CD4-positive, alpha-beta T cell treated with Interleukin-6 at 100 ng/mL for 8 hours (primary cell): ENCODE results near the gene BBS1.
"Not testable (repeated sequence)": the region's sequence is repeated elsewhere in the genome, so short reads cannot be mapped to it uniquely, and the experiment has no call there.

ENCODE experiments used
- DNase-seq: peaks from one replicate; pipeline ENCODE4 v3.0.0-alpha.2; 2020; ENCODE audit warnings: mixed read lengths, low spot score

BBS1 gene

GRCh38 chr11:66524304-66525040, 14.0 kb downstream of the BBS1 start:
- no peak for DNase-seq

- no peak for DNase-seq
These were observed 18.6 kb downstream of the BBS1 start for GRCh38 chr11:66529069-66529468.

GRCh38 chr11:66529655-66530054, 19.2 kb downstream of the BBS1 start:
- DNase-seq: no peak

GRCh38 chr11:66530927-66531709, 20.7 kb downstream of the BBS1 start:
- DNase-seq: no peak

- DNase-seq: no peak
These were observed 21.4 kb downstream of the BBS1 start for GRCh38 chr11:66531841-66532240.

- DNase-seq: no peak
These were observed 22.3 kb downstream of the BBS1 start for GRCh38 chr11:66532784-66533183.

- DNase-seq: no peak
These were observed 28.9 kb downstream of the BBS1 start for GRCh38 chr11:66539170-66539869.

- DNase-seq: no peak
These were observed 29.4 kb downstream of the BBS1 start for GRCh38 chr11:66539870-66540213.

GRCh38 chr11:66540598-66540997, 30.2 kb downstream of the BBS1 start:
- not testable (repeated sequence) for DNase-seq

- DNase-seq: no peak
These were observed 31.5 kb downstream of the BBS1 start for GRCh38 chr11:66541892-66542291.

- no peak for DNase-seq
These were observed 31.9 kb downstream of the BBS1 start for GRCh38 chr11:66542362-66542761.

GRCh38 chr11:66543263-66544107, 33.0 kb downstream of the BBS1 start:
- peak; percentile 74 for DNase-seq

GRCh38 chr11:66544952-66545351, 34.5 kb downstream of the BBS1 start:
- not testable (repeated sequence) for DNase-seq

GRCh38 chr11:66545701-66546367, 35.4 kb downstream of the BBS1 start, which contains the start of gene ZDHHC24:
TSS of gene ZDHHC24 (minus strand) at chr11:66546048. CDS start at chr11:66546003, 45 bp downstream.
- DNase-seq: peak; percentile 83

GRCh38 chr11:66546368-66546965, 36.0 kb downstream of the BBS1 start, which contains the start of gene ACTN3:
TSS of gene ACTN3 (plus strand) at chr11:66546903. CDS start at chr11:66546938, 35 bp downstream.
- no peak for DNase-seq

GRCh38 chr11:66546966-66547661, 36.7 kb downstream of the BBS1 start:
- no peak for DNase-seq

GRCh38 chr11:66547662-66548009, 37.2 kb downstream of the BBS1 start:
- DNase-seq: no peak

GRCh38 chr11:66548041-66548440, 37.6 kb downstream of the BBS1 start:
- DNase-seq: no peak

GRCh38 chr11:66548774-66549630, 38.6 kb downstream of the BBS1 start:
- no peak for DNase-seq
